Glutamatergic neuron (in vitro differentiated cells): ENCODE data around the gene TMCO2. TPM values are rescaled to one million over a fixed set of nuclear protein-coding genes. Genes with fewer than 3 reads are reported as not detected.

Experiments
- DNase-seq: peaks from one replicate; pipeline ENCODE4 v3.0.0; 2022
- H3K27ac Mint-ChIP-seq: one replicate; pipeline ENCODE4 v1.8.0; 2020; ENCODE audit warnings: mild to moderate bottlenecking, mixed read lengths, inconsistent platforms; ENCODE audit not compliant: unreplicated experiment
- H3K27me3 Mint-ChIP-seq: one replicate; pipeline ENCODE4 v1.8.0; 2020; ENCODE audit warnings: mild to moderate bottlenecking, moderate library complexity, mixed read lengths, inconsistent platforms; ENCODE audit not compliant: unreplicated experiment
- H3K36me3 Mint-ChIP-seq: one replicate; pipeline ENCODE4 v1.8.0; 2020; ENCODE audit warnings: mild to moderate bottlenecking, mixed read lengths, inconsistent platforms; ENCODE audit not compliant: unreplicated experiment
- H3K4me1 Mint-ChIP-seq: one replicate; pipeline ENCODE4 v1.8.0; 2020; ENCODE audit warnings: mild to moderate bottlenecking, low read depth, mixed read lengths, inconsistent platforms; ENCODE audit not compliant: unreplicated experiment
- H3K4me3 Mint-ChIP-seq: one replicate; pipeline ENCODE4 v1.8.0; 2020; ENCODE audit warnings: mild to moderate bottlenecking, mixed read lengths, inconsistent platforms; ENCODE audit not compliant: unreplicated experiment
- H3K9me3 Mint-ChIP-seq: one replicate; pipeline ENCODE4 v1.8.0; 2020; ENCODE audit warnings: mild to moderate bottlenecking, moderate library complexity, mixed read lengths, inconsistent platforms; ENCODE audit not compliant: unreplicated experiment
- total RNA-seq: library from RNA; stranded (reverse); fragmentation: NEBNext Ultra II Directional; extraction: Animal tissue kit (Norgen Biotek cat#: 25700); gene quantifications from one replicate; pipeline ENCODE4 v1.2.1, GENCODE V29; 2021; ENCODE audit not compliant: unreplicated experiment
- TF ChIP-seq, protein P1 (sequence below): fragments of 200-600 bp; sonication (generic); IDR thresholded peaks from one replicate; pipeline ENCODE4 v1.5.0; 2021; ENCODE audit not compliant: partially characterized antibody, unreplicated experiment

TMCO2 gene
- total RNA-seq, 1 donor from 2014 or later, result not detected

DNA sequence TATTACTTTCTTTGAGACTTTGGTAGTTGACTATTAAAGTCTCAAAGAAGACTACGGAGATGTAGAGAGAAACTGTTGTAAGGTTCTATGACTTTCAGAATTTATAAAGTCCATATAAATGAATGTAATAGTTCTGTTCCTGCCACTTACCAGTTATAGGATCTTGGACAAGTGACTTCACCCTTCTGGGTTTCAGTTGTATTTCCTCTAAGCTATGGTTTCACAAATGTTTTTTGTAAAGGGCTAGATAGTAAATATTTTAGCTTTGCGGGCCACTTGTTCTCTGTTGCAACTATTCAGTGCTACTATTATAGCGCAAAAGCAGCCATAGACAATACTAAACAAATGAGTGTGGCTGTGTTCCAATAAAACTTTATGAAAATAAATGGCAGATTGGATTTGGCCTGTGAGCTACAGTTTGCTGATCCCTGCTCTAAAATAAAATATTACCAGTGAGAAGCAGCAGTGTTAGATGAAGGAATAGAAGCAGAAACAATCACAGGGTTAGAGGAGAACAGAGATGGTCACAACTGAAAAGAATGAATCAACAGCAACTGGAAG, 25.0 kb downstream of the TMCO2 start:
- Mint-ChIP-seq H3K27me3 (no peaks in the 10 kb centered on the region), H3K4me3 (no peak overlapping the region), H3K4me1 (no peaks in the 10 kb centered on the region), H3K36me3 (no peaks in the 10 kb centered on the region), H3K27ac (no peak overlapping the region), H3K9me3 (no peaks in the 10 kb centered on the region)
- TF ChIP-seq, protein P1, sequence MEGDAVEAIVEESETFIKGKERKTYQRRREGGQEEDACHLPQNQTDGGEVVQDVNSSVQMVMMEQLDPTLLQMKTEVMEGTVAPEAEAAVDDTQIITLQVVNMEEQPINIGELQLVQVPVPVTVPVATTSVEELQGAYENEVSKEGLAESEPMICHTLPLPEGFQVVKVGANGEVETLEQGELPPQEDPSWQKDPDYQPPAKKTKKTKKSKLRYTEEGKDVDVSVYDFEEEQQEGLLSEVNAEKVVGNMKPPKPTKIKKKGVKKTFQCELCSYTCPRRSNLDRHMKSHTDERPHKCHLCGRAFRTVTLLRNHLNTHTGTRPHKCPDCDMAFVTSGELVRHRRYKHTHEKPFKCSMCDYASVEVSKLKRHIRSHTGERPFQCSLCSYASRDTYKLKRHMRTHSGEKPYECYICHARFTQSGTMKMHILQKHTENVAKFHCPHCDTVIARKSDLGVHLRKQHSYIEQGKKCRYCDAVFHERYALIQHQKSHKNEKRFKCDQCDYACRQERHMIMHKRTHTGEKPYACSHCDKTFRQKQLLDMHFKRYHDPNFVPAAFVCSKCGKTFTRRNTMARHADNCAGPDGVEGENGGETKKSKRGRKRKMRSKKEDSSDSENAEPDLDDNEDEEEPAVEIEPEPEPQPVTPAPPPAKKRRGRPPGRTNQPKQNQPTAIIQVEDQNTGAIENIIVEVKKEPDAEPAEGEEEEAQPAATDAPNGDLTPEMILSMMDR, result no peak
- no peak for DNase-seq

DNA sequence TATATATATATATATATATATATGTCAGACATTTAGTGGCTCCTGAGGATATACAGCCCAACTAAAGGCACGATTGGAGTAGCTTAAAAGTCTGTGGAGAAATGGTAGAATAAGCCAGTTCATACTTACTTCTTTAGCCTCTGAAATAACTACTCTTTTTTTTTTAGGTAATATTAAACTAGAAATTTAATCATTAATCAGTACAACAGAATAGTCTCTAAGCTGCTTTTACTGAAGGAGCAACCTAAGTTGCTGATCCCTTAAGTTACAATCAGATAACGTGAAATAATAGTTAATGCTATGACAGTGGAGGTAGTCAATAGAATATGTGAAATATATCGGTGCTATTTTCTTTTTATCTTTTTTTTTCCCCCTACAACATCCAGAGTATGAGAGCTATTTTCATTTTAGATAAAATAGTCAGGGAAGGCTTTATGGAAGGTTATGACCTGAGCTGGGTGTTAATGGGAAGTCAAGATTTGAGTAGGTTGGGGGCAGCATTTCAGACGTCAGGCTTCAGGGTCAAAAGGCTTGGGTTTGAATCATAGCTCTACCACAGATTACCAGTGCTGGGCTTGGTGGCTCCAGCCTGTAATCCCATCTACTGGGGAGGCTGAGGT, 25.9 kb downstream of the TMCO2 start:
- no peaks in the 10 kb centered on the region for H3K9me3 Mint-ChIP-seq

DNA sequence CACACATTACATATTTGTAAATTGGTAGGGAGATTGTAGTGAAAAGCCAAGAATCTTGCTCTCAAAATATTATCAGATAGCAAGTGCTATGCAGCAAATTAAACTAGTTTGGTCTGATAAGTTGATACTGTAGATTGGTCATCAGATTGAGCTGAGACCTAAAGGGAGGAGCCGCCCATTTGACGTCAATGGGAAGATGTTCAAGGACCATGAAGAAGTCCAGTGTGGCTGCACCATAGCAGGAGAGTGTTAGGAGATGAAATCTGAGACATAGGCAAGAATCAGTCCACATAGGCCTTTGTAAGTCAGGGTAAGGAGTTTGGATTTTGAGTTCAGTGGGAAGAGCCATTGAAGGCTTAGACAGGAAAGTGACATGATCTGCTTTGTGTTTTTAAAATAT, 26.6 kb downstream of the TMCO2 start:
- Mint-ChIP-seq H3K27ac (no peak overlapping the region), H3K27me3 (no peaks in the 10 kb centered on the region), H3K36me3 (no peaks in the 10 kb centered on the region), H3K9me3 (no peaks in the 10 kb centered on the region), H3K4me3 (no peak overlapping the region), H3K4me1 (no peaks in the 10 kb centered on the region)
- TF ChIP-seq, protein P1, result no peak
- DNase-seq, result no peak

More for the DNA sequence above, 25.9 kb downstream of the TMCO2 start:
- TF ChIP-seq, protein P1, result no peak
- H3K4me1 Mint-ChIP-seq, result no peaks in the 10 kb centered on the region
- no peaks in the 10 kb centered on the region for H3K27me3 Mint-ChIP-seq
- H3K36me3 Mint-ChIP-seq, result no peaks in the 10 kb centered on the region
- H3K27ac Mint-ChIP-seq, result no peak overlapping the region
- DNase-seq, result no peak
- H3K4me3 Mint-ChIP-seq, result no peak overlapping the region

DNA sequence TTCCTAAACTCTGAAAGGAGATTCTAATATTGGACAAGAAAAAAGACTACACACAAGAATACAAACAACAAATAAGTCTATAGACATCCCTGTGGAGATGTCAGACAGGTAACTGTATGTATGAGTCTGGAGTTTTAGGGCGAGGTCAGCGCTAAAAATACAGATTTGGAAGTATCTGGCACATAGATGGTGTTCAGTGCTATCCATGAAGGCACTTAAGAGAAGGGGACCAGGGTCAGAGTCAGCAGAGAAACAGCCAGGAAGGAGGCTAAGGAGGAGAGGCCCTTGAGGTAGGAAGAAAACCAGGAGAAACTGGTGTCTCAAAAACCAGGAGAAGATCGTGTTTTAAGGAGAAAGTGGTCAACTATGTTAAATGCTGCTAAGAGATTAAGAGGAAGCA, 28.4 kb downstream of the TMCO2 start:
- Mint-ChIP-seq H3K27ac (no peak overlapping the region), H3K4me3 (no peak overlapping the region), H3K27me3 (no peaks in the 10 kb centered on the region), H3K9me3 (no peaks in the 10 kb centered on the region), H3K4me1 (no peaks in the 10 kb centered on the region), H3K36me3 (no peaks in the 10 kb centered on the region)
- TF ChIP-seq, protein P1, result no peak
- DNase-seq, result no peak

DNA sequence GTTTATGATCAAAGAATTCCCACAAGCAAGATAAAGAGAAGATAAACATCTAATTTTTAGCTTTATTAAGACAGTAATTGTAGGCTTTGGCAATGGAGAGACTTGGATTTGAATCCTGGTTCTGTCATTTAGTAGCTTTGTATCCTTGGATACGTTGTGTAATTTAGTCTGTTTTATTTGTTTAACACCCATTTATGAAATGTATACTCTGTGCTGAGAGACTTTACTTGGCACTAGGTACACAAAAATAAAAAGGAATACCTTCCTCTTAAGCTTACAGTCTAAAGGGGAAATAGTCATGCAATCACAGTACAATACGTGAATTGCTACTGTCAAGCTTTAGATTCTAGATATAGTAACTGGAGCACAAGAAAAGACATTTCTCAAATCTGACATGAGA, 34.1 kb downstream of the TMCO2 start:
- DNase-seq, result no peak
- H3K27me3 Mint-ChIP-seq, result no peaks in the 10 kb centered on the region

More for the DNA sequence above, 34.1 kb downstream of the TMCO2 start:
- H3K27ac Mint-ChIP-seq, result no peak overlapping the region
- TF ChIP-seq, protein P1, result no peak
- no peaks in the 10 kb centered on the region for H3K36me3 Mint-ChIP-seq
- H3K9me3 Mint-ChIP-seq, result no peaks in the 10 kb centered on the region
- no peaks in the 10 kb centered on the region for H3K4me1 Mint-ChIP-seq
- H3K4me3 Mint-ChIP-seq, result no peak overlapping the region
